ENCODE results near the gene MICAL2.

DNA sequence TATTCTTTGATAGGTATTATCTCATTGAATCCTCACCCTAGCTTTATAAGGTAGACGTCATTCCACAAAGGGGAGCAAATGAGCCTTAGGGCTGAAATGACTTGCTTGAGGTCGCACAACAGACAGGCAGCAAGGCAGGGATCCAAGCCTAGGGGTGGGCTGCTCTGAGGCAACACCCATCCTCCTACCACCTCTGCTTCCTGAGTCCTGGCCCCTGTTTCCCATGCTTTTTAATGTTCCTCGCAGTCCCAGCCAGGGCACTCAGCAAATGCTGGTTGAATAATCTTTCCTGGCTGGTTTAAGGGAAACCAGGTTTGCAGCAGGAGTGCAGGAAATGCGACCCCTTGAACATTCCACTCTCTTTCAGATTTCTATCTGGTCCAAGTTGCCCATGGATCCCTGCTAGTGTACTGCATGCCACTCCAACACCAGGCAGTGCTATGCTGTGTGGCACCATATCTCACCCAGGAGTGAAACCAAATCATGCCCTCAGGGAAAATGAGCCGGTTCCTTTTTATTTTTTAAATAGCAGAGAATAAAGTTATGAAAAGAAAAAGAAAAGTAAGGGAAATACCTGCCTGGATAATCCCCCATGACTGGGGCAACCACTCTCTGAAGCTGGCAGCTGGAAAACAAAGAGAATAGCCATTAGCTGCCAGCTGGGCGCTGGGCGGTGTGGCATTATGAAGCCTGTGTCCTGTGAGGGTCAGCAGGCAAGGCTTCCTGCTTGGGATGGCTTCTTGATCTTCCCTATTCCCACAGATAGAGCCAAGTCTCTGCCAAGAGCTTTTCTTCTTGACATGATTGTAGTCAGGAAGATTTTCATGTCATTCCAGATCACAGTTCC lies 21.8 kb downstream of the MICAL2 start:
- TF ChIP-seq, protein P1, sequence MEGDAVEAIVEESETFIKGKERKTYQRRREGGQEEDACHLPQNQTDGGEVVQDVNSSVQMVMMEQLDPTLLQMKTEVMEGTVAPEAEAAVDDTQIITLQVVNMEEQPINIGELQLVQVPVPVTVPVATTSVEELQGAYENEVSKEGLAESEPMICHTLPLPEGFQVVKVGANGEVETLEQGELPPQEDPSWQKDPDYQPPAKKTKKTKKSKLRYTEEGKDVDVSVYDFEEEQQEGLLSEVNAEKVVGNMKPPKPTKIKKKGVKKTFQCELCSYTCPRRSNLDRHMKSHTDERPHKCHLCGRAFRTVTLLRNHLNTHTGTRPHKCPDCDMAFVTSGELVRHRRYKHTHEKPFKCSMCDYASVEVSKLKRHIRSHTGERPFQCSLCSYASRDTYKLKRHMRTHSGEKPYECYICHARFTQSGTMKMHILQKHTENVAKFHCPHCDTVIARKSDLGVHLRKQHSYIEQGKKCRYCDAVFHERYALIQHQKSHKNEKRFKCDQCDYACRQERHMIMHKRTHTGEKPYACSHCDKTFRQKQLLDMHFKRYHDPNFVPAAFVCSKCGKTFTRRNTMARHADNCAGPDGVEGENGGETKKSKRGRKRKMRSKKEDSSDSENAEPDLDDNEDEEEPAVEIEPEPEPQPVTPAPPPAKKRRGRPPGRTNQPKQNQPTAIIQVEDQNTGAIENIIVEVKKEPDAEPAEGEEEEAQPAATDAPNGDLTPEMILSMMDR (IDR thresholded peaks at IDR 0.05; ENCODE audit: control extremely low read depth in 1 of 3, insufficient read depth in 1 of 3, low read depth in 1 of 3, low read length in 3 of 3) = no peak
- no peak for TF ChIP-seq POLR2A (IDR thresholded peaks at IDR 0.05; ENCODE audit: control extremely low read depth in 1 of 2, low read depth in 2 of 2, low read length in 2 of 2)
- TF ChIP-seq EP300 (IDR thresholded peaks at IDR 0.05; ENCODE audit: borderline replicate concordance in 1 of 2, low read depth in 2 of 2, low read length in 2 of 2) = no peak

Measured in H1 (cell line).